GM18499 (cell line): ENCODE results near the gene TLE5.

ENCODE experiments used
- ATAC-seq: cut with Tn5 transposase; IDR thresholded peaks from one replicate; pipeline ENCODE4 v1.9.1; 2021; ENCODE audit warnings: moderate number of reproducible peaks; ENCODE audit not compliant: insufficient read depth, unreplicated experiment

Gene TLE5

GRCh38 chr19:3005345-3005744 lies 57.0 kb downstream of the TLE5 start:
- ATAC-seq = no peak

- no peak for ATAC-seq
These were observed 57.8 kb downstream of the TLE5 start for GRCh38 chr19:3004522-3004921.

GRCh38 chr19:3003046-3003445 lies 59.2 kb downstream of the TLE5 start:
- ATAC-seq = no peak
